DND-41 (cell line): Measurements from ENCODE around the gene KCNJ16.

Experiments
- EZH2 ChIP-seq: IDR thresholded peaks from 3 replicates; pipeline ENCODE4 v1.6.1; 2012; ENCODE audit warnings: borderline replicate concordance, low read depth, mild to moderate bottlenecking, moderate library complexity, low read length, inconsistent platforms; ENCODE audit not compliant: severe bottlenecking
- TF ChIP-seq, protein P1 (sequence below): IDR thresholded peaks from 2 replicates; pipeline ENCODE4 v1.5.1; 2012; ENCODE audit warnings: borderline replicate concordance, low read length, moderate library complexity, mild to moderate bottlenecking; ENCODE audit not compliant: poor library complexity, severe bottlenecking; ENCODE audit errors: extremely low read depth

DNA sequence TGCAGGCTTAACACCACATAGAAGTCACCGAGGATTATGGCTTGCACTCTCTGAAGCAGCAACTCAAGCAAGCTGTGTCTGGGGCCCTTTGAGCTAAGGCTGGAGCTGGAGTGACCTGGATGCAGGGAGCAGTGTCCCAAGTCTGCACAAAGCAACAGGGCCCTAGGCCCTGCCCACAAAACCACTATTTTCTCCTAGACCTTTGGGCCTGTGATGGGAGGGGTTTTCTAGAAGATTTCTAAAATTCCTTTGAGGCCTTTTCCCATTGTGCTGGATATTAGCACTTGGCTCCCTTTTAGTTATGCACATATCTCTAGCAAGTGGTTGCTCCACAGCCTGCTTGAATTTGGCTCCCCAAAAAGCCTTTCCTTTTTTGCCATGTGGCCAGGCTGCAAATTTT is 44.5 kb downstream of the KCNJ16 start:
- TF ChIP-seq, protein P1, sequence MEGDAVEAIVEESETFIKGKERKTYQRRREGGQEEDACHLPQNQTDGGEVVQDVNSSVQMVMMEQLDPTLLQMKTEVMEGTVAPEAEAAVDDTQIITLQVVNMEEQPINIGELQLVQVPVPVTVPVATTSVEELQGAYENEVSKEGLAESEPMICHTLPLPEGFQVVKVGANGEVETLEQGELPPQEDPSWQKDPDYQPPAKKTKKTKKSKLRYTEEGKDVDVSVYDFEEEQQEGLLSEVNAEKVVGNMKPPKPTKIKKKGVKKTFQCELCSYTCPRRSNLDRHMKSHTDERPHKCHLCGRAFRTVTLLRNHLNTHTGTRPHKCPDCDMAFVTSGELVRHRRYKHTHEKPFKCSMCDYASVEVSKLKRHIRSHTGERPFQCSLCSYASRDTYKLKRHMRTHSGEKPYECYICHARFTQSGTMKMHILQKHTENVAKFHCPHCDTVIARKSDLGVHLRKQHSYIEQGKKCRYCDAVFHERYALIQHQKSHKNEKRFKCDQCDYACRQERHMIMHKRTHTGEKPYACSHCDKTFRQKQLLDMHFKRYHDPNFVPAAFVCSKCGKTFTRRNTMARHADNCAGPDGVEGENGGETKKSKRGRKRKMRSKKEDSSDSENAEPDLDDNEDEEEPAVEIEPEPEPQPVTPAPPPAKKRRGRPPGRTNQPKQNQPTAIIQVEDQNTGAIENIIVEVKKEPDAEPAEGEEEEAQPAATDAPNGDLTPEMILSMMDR, result no peak
- TF ChIP-seq EZH2, result no peak
